ENCODE measurements around the gene TEX261.
"Not testable (repeated sequence)": the region's sequence is repeated elsewhere in the genome, so short reads cannot be mapped to it uniquely, and the experiment has no call there.

The TEX261 gene

DNA sequence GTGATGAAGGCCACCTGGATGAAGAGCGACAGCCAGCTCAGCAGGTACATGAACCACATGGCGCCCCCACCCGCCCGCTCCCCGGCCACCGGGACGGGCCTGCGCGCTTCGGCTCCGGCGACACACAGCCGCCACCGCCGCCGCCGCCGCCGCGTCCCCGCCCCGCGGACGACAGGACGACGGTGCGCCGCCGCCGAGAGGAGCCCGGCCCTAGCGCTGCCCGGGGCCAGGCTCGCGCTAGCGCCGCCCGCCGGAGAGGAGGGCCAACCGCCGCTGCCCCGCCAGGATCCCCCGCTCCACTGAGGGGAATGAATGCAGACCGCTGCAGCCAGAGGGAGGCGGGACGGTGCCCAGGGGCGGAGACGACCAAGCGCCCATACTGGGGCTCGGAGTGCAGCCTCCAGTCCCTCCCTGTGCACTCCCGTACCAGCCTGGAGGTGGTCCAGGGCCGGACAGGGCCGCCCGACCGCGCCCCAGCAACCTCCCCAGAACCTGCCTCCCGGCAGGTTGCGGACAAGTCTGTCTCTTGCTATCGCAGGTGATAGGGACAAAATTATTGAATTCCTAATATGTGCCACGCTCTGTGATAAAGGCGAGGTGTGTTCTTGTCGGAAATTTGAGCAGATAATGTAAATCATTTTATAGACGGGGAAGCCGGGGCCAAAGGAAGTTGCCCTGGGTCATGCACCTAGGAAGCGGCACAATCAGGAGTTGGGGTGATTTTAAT is at the start of gene TEX261:
TEX261 (minus strand) TSS at position 175 of the 727 bp plus-strand sequence; CDS start at position 59, 116 bp downstream.
- peak; percentile 78 to 90 for DNase-seq (ENCODE audit: low read depth in 2 of 2)

DNA sequence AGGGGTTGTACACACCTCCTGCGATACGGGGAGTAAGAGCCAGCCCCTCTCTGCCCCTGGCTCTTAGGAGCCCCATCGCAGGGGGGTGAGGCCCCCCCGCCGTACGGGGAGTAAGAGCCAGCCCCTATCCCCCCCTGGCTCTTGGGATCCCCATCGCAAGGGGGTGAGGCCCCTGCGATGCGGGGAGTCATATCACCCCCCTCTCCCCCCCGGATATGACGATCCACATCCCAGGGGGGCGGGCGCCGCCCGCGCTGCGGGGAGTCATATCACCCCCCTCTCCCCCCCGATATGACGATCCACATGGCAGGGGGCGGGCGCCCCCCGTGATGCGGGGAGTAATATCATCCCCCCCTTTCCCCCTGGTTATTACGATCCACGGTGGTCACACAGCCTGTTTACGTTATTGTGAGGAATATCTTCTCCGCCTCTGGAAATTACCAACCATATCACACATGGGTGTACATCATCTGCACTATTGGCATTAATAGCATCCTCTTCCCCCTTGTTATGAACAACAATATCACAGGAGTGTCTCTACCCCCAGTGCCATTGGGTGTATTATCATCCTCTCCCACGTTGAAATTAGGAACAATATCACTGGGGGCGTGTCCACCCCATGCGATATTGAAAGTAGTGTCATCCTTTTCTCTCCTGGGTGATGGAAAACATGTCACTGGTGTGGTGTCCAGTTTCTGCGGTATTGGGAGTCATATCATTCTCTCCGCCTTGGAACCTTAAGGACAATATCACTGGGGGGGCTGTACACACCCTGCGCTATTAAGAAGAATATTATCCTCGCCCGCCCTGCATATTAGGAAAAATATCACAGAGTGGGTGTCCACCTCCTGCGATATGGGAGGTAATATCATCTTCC is 49.1 kb upstream of the TEX261 start:
- DNase-seq (ENCODE audit: low read depth in 2 of 2), result no peak

DNA sequence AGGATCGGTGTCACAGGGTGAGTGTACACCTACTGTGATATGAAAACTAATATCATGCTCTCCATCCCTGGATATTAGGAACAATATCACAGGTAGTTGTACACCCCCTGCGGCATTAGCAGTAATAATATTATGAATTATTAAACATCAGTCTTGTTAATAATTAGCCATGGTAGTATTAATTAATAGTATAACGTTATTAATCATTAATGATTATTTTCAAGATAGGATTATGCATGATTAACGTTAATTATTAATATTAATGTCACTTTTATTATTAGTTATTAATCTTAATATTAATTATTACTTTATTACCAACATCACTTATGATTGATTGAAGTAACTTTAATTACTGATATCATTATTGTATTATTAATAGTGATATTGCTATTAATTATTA is 47.6 kb upstream of the TEX261 start:
- no peak for DNase-seq (ENCODE audit: low read depth in 2 of 2)

DNA sequence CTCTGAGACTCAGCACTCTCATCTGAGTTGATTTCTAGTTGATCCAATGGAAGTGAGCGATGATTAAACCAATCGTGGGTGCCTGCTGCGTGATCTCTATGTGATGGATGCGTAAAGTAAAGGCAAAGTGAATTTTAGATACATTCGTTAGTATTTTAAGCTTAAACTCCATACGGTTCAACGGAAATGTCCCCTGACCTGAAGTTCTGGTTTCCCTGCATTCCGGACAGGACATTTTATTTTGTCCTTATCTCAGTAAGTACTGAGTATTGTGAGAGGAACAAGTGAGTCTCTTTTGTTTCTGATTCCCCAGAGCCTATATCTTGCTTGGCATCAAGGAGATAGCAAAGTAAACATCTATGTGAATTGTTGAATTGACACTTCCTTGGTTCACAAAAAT is 41.6 kb upstream of the TEX261 start:
- not testable (repeated sequence) for DNase-seq (ENCODE audit: low read depth in 2 of 2)

DNA sequence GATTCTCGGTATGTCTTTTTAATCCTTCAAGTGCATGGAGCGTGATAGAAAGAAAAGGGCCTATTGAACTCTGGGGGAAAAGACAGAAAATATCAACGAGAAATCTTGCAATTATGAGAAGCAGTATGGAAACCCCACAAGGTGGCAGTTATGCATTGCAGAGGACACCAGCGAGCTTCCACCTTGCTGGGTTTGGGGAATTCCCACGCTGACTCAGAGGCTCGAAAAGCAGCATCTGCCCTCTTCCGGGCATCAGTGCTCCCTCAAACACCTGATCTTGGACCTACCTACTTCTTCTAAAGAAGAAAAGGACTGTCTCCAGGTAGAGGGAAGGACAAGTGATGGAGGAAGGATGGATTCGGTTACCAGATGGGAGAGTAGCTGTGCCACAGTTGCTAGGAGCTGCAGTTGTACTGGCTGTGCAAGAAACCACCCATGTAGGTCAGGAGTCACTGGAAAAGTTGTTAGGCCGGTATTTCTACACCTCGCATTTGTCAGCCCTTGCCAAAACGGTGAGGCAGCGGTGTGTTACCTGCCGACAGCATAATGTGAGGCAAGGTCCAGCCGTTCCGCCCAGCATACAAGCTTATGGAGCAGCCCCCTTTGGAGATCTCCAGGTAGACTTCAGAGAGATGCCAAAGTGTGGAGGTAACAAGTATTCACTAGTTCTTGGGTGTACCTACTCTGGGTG is 29.0 kb upstream of the TEX261 start:
- peak; percentile 59 to 63 for DNase-seq (ENCODE audit: low read depth in 2 of 2)

DNA sequence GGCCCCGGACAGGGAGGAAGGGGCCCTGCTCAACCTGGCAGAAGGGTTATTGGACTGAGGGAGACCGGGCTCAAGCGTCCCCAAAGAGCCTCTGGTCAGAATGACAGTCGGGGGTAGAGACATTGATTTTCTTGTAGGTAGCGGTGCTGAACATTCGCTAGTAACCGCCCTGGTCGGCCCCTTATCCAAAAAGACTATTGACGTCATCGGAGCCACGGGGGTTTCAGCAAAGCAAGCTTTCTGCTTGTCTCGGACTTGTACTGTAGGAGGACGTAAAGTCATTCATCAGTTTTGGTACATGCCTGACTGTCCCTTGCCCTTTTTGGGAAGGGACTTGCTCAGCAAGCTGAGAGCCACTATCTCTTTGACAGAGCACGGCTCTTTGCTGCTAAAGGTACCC is 26.7 kb upstream of the TEX261 start:
- DNase-seq (ENCODE audit: low read depth in 2 of 2), result not testable (repeated sequence)

DNA sequence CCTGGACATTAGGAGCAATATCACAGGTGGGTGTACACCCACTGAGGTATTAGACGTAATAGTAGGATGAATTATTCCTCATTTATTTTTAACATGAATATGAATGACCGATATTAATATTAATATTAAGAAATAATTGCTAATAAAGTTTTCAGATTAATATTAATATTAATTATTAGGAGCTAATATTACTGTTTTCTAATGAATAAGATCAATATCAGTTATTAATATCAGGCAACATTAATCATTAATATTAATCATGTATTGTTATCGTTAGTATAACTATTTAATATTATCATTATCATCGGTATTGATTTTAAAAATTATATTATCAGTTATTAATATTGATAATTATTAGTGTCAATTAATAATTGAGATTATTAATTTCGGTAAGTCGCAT is 25.3 kb upstream of the TEX261 start:
- DNase-seq (ENCODE audit: low read depth in 2 of 2), result not testable (repeated sequence)

DNA sequence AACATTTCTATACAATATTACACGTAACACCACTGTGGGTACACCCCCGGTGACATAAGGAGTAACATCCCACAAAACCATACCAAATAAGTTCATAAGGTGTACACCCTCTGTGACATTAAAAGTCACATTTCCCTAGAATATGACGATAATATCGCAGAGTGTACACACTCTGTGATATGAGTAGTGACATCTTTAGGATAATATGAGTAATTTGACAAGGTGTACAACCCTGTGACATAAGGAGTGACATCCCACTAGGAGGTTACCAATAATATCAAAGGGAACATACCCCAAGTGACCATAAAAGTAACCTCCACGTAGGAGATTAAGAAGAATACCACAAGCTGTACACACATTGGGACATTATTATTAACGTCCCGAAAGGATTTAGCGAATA is 24.0 kb upstream of the TEX261 start:
- no peak for DNase-seq (ENCODE audit: low read depth in 2 of 2)

DNA sequence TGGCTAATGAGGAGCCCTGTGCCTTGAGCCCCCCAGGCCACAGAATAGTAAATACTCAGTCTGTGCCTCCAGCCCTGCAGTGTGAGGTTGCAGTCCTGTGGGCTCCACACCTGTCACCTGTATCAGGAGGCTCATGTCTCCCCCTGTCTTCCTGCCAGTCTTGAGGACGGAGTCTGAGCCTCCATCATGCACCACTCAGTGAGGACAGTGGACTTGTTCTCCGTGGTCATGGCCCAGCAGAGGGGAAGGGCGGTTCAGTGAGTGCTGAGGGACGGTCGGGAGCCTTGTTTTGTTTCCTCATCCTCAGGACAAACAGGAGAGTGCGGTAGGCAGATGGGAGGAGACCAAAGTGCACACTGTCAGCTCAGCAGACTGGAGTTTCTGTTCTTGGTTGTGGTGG is 17.1 kb upstream of the TEX261 start:
- DNase-seq (ENCODE audit: low read depth in 2 of 2), result not testable (repeated sequence)

DNA sequence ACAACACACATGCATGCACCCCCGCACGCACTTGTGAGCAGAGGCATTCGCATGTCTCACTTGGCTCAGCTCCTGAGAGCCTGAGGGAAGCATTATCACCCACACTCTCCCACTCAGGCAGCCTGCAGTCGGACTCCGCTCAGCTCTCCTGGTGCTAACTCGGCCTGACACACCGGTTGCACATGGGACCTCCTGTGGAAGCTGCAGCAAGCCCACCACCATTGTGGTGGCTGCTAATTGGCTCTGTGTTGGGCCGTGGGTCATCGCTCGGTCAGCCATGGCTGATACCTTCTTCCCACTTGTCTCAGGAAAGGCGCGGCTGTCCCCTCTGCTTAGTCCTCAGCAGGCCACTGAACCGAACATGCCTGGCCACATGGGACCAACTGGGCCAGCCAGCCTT is 13.7 kb upstream of the TEX261 start:
- DNase-seq (ENCODE audit: low read depth in 2 of 2), result no peak

DNA sequence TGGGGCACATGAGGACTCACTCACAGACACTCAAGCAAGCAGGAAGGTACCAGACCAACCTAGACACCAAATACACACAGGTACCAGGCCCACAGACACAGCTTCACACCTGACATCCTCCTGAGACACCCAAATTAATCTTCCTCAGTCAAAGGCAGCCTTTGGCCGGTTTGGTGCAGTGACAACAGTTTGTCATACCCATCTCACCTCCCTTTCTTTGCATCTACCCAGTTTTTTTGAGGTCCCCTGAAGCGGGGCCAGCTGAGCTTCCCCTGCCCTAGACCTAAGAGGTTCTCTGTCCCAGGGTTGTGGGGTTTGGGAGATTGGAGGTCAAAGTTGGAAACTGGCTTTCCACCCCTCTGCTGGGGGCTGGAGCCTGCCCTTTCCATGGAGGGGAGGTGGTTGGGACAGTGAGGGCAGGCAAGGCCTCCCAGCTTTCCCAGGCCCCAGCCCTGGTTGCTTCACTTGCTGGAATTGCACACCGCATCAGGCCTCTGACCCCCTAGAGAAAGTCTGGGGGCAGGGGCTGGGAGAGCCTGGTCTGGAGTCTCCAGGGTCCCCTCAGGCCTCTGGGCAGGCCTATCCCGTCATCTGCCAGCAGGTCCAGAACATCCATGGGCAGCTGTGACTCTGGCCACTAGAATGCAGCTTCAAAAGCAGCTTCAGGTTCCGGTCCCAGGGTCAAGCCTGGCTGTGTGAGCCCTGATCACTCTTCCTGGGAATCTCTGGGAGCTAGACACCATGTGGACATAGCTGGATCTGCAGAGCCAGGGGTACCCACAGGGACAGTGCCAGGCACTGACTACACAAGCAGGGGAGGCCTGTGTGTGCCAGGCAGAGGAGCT is 12.5 kb upstream of the TEX261 start:
- no peak for DNase-seq (ENCODE audit: low read depth in 2 of 2)

DNA sequence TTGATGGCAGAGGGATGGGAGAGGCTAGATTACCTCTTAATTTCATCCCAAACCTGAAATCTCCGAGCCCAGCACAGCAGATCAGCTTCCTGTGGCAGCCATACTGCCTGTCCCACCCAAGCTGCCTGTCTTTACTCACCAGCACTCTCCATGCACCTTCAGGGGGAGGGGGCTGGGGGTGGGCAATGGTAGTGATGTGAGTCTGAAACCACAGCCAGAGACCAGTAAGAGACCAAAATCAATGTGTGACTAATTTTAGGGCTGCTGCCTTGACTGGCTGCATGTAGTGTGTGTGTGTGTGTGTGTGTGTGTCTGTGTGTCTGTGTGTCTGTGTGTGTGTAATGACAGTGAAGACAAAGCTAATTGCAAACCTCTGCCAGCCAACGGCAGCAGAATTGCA is 11.7 kb upstream of the TEX261 start:
- DNase-seq (ENCODE audit: low read depth in 2 of 2), result no peak

DNA sequence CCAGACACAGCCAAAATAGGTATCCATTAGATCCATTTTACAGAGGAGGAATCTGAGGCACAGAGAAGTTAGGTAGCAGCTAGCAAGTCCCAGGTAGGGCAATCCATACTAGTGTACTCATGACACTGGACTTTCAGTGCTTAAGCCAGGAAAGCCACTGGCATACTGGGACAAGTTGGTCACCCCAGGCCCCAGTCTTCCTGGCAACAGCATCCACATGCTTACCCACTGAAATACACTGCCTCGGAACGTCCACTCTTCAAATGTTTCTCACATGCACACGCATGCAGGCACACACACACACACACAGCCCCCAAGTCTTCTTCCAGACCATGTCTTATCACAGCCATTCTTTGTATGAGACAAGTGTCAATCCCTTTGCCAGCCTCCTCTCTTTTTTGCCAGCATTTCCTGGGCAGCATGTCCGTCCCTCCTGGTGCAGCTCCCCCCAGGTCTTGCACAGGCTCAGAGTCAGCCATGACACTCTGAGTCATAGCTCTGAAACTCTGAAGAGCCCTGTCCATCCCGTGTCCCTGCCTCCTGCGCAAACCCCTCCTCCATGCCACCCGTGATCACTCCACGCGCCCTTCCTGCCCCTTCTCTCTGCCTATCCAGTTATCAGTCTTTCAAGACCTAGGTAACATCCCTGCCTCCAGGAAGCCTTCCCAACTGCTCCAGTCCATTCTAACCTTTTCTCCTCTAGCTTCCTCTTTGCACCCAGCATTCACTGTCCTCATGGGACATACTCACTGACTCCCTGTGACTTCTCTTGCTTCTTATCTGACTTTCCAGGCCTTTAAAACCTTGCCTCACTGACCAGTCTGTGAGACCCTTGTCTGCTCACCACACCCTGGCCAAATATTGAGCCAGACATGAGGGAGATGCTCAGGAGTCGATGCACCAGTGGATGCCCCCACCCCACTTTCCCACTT is 10.9 kb upstream of the TEX261 start:
- no peak for DNase-seq (ENCODE audit: low read depth in 2 of 2)

DNA sequence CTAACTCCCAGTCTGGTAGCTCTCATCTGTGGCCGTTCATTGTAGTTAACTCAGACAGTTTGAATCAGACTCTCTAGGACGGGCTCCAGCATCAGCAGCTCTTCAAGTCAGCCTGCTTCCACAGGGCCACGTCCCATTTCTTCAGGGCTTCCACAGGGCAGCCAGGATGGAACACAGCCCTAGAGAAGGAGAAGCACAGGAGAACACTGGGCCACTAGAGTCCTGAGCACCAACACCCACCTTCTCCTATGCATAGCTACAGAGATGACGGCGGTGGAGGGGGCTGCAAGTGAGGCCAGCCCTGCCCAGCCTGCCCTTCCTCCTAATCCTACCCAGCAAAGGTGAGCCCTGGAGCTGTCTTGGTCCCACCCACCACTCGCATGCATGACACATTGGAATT is 10.2 kb upstream of the TEX261 start:
- DNase-seq (ENCODE audit: low read depth in 2 of 2), result no peak

DNA sequence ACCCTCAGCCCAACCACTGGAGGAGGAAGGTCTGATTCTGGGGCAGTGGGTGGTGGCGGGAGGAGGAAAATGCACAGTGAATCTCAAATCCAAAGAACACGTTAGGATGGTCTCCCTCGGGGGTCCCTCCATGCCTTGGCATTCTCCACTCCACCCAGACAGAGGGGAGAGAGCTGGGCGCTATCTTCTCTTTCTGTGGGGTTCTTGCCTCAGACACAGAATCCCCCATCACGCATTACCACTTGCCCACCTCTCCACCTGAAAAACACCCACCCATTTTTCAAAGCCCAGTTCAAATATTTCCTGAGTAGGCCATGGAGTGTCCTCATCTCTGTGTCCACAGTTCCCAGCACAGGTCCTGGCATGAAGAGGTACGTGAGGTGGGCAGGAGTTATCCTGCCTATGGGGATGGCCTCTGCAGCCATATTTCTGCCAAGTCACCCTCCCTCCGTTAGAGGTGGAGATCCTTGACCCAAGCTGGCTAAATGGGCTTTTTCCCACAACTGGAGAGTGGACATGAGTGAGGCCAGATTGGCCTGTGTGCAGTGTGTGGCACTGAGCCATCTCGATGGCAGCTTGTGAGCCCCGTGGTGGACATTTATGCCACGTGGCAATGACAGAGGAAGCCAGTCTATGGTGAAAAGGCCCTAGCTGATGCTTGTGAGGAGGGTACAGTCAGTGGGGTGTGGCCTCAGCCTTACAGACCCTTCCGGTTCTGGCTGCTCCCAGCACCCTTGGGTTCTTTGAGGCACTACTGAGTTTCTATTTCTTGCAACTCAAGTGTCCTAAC is 9.5 kb upstream of the TEX261 start:
- DNase-seq (ENCODE audit: low read depth in 2 of 2), result no peak

DNA sequence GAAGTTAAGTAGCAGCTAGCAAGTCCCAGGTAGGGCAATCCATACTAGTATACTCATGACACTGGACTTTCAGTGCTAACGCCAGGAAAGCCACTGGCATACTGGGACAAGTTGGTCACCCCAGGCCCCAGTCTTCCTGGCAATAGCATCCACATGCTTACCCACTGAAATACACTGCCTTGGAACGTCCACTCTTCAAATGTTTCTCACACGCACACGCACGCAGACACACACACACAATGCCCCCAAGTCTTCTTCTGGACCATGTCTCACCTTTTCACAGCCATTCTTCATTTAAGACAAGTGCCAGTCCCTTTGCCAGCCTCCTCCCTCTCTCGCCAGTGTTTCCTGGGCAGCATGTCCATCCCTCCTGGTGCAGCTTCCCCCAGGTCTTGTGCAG is 8.7 kb upstream of the TEX261 start:
- no peak for DNase-seq (ENCODE audit: low read depth in 2 of 2)

DNA sequence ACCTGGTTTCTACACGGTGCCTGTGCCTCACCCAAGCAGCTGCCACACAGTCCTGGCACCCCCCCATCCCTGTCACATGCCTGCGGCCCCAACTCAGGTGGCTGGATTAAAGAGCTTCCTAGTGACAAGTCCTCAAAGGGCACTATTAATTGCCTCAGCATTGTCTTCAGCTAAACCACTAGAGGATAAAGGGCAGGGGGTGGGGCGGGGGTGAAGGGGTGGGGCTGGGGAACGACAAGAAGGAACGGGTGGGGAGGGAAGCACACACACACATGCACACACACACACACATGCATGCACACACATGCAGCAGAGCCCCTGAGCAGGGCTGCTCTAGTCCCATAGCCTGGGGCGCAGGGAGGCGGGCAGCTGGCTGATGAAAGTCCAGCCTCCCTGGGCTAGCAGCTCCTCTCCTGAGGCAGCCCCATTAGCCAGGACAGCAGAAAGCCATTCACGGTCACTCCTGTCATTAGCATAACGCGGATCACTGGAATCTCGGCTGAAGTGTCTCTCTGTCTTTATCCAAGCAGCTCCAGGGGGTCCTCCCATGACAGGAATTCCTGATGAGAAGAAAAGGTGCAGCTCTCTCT is 7.4 kb upstream of the TEX261 start:
- no peak for DNase-seq (ENCODE audit: low read depth in 2 of 2)

DNA sequence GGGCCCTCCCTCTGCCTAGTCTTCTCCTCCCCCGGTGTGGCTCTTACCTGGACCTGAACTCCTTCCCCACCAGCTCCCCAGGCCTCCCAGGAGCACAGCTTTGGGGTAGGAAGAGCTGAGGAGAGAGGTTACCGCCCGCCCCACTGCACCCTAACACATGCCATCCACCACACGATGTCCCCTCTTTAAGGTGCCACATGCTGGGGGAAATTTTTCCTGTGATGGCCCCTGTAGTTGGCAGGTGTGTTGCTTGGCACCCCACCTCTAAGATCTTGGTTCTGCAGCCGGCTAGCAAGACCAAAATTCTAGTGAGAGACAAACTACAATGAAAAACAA is 6.9 kb upstream of the TEX261 start:
- no peak for DNase-seq (ENCODE audit: low read depth in 2 of 2)
